ENCODE measurements around the gene MYT1. TPM values are rescaled to one million over a fixed set of nuclear protein-coding genes. Genes with fewer than 3 reads are reported as not detected.

Gene MYT1
- total RNA-seq, 1 donor from 2014 or later, result 3.3 TPM

DNA sequence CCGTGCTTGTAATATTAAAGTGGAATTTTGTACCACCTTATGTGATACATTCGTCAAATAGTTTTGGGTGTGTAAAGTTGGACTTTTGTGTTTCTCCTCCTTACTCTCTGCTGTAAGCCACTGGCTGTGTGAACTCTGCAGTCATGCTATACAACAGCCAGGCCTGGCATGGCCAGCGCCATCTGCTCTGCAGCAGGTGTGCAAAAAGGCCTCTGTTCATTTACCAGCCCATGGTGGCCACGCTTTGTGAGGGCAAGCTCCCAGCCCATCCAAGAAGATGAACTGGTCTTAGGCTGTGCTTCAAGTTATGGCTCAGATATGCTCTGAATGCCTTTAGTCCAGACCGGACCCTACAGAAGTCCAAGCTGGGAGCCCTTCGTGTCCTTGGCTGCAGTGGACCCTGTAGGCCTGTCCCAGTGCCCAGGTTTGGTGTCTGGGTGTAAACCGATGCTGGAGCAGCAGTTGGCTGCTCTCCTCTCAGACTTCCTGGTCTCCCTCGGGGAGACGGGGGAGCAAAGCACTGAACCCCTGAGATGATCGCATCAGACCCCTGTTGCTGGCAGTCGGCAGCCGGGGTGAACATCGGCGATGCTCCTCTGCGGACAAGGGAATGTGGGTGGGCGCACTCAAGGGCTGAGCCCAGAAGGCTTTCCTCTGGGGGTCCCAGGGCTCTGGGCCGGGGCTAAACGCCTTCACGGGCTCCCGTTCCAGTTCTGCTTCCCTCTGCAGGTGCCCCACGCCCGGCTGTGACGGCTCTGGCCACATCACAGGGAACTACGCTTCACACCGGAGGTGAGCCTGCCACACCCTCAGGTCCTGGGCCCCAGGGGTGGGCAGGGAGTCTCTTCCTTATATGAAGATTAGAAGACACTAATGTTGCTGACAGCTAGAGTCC, 62.7 kb downstream of the MYT1 start:
- DNase-seq (no peak), ATAC-seq (ENCODE audit: low read depth) (no peak)
- CTCF ChIA-PET, result no interaction called here
- peaks cover 4% of the 10 kb centered on the region for H3K27me3 Mint-ChIP-seq
- no peak for TF ChIP-seq CTCF (IDR thresholded peaks at IDR 0.05)
- H3K36me3 Mint-ChIP-seq (ENCODE audit: low read depth), result no peaks in the 10 kb centered on the region
- no peak overlapping the region for H3K4me3 Mint-ChIP-seq
- intact Hi-C loops (cut with micrococcal nuclease), result no loop called here
- no peaks in the 10 kb centered on the region for H3K9me3 Mint-ChIP-seq
- H3K4me1 Mint-ChIP-seq, result no peaks in the 10 kb centered on the region
- POLR2A ChIA-PET, result no interaction called here
- no peak overlapping the region for H3K27ac Mint-ChIP-seq

GRCh38 chr20:64228086-64228653, 63.9 kb downstream of the MYT1 start:
- ATAC-seq (ENCODE audit: low read depth) (no peak), DNase-seq (no peak)
- intact Hi-C loops (cut with micrococcal nuclease), result no loop called here
- TF ChIP-seq CTCF (IDR thresholded peaks at IDR 0.05), result no peak
- POLR2A ChIA-PET, result no interaction called here
- Mint-ChIP-seq H3K27ac (no peak overlapping the region), H3K4me3 (no peak overlapping the region), H3K4me1 (no peaks in the 10 kb centered on the region), H3K36me3 (ENCODE audit: low read depth) (no peaks in the 10 kb centered on the region), H3K9me3 (no peaks in the 10 kb centered on the region), H3K27me3 (peaks cover 4% of the 10 kb centered on the region)
- CTCF ChIA-PET, result no interaction called here

GRCh38 chr20:64228751-64229506, 64.7 kb downstream of the MYT1 start:
- intact Hi-C loops (cut with micrococcal nuclease), result no loop called here
- CTCF ChIA-PET, result no interaction called here

DNA sequence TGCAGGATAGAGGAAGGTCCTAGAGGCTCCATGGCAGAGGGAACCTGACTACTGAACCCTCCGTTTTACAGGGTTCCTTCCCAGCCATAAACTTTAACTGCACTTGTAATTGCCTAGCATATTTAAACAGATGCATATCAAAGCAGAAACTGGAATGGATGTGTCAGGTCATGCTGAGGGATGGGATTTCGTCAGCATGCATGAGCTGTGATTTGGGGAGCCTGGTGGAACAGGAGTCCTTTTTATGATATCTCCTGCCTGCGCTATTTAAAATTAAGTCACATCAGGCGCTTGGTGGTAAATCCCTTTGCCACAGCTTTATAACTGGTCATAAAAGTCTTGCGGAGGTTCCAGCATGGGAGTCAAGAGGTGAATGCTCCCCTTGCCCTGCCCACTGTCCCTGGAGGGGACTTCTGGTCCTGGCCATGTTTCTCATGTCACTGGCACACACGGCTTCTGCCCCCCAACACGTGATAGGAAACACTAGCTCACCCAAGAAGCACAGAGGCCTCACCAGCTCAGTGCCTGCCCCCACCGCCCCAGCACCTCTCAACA, 65.3 kb downstream of the MYT1 start:
- POLR2A ChIA-PET, result no interaction called here
- ATAC-seq (ENCODE audit: low read depth), result no peak
- H3K27me3 Mint-ChIP-seq, result peaks cover 4% of the 10 kb centered on the region
- intact Hi-C loops (cut with micrococcal nuclease), result no loop called here
- H3K27ac Mint-ChIP-seq, result no peak overlapping the region
- H3K4me1 Mint-ChIP-seq, result peaks cover 5% of the 10 kb centered on the region
- H3K9me3 Mint-ChIP-seq, result no peaks in the 10 kb centered on the region
- H3K4me3 Mint-ChIP-seq, result no peak overlapping the region
- no peak for DNase-seq
- CTCF ChIA-PET, result no interaction called here
- no peak for TF ChIP-seq CTCF (IDR thresholded peaks at IDR 0.05)
- no peaks in the 10 kb centered on the region for H3K36me3 Mint-ChIP-seq (ENCODE audit: low read depth)

More at GRCh38 chr20:64228751-64229506, 64.7 kb downstream of the MYT1 start:
- no peak overlapping the region for H3K4me3 Mint-ChIP-seq
- no peaks in the 10 kb centered on the region for H3K36me3 Mint-ChIP-seq (ENCODE audit: low read depth)
- peaks cover 5% of the 10 kb centered on the region for H3K4me1 Mint-ChIP-seq
- no peak for TF ChIP-seq CTCF (IDR thresholded peaks at IDR 0.05)
- H3K27ac Mint-ChIP-seq, result no peak overlapping the region
- peaks cover 4% of the 10 kb centered on the region for H3K27me3 Mint-ChIP-seq
- no peaks in the 10 kb centered on the region for H3K9me3 Mint-ChIP-seq
- ATAC-seq (ENCODE audit: low read depth) (no peak), DNase-seq (no peak)
- POLR2A ChIA-PET, result no interaction called here
